H1 (cell line): ENCODE results near the gene DNAJC28. TPM values are rescaled to one million over a fixed set of nuclear protein-coding genes. Genes with fewer than 3 reads are reported as not detected.
A peak's percentile ranks its signal among the peaks of the same experiment; 100 is the strongest.

ENCODE experiments used
- CTCF ChIA-PET: fragments of 300-600 bp; sonication (Branson Sonifier 250); formaldehyde crosslinking; loops from one replicate; lab custom pipeline; 2021; ENCODE audit not compliant: partially characterized antibody; lab: Charles Lee
- POLR2A ChIA-PET: fragments of 300-600 bp; sonication (Branson Sonifier 250); formaldehyde crosslinking; loops from one replicate; lab custom pipeline; 2021; ENCODE audit warnings: inconsistent platforms; ENCODE audit not compliant: partially characterized antibody; lab: Charles Lee
- DNase-seq, 2 experiments: peaks; one replicate each; pipeline versions ENCODE4 v3.0.0 to v3.0.0-alpha.2; 2010 to 2022; ENCODE audit warnings: low spot score in 2 of 2, low read depth in 1 of 2, mixed read lengths in 1 of 2
- FAIRE-seq: peaks from 2 replicates; lab custom pipeline; 2011; peaks lifted over from hg19 to GRCh38; lab: Jason Lieb, UNC
- H2AFZ ChIP-seq: 2 replicates; pipeline ENCODE4 v1.8.1; 2012; ENCODE audit warnings: low read length, inconsistent platforms
- H2AK5ac ChIP-seq: 2 replicates; pipeline ENCODE4 v1.6.1; 2013; ENCODE audit warnings: low read depth, low read length
- H2BK120ac ChIP-seq: replicated peaks from 2 replicates; pipeline ENCODE3; 2013; ENCODE audit warnings: low read depth, low read length, inconsistent platforms
- H2BK12ac ChIP-seq: 2 replicates; pipeline ENCODE4 v1.6.1; 2013; ENCODE audit warnings: low read depth, low read length
- H2BK15ac ChIP-seq: 2 replicates; pipeline ENCODE4 v1.6.1; 2013; ENCODE audit warnings: low read length
- H2BK20ac ChIP-seq: 2 replicates; pipeline ENCODE4 v1.6.1; 2013; ENCODE audit warnings: low read length
- H2BK5ac ChIP-seq: 2 replicates; pipeline ENCODE4 v1.6.1; 2013; ENCODE audit warnings: low read depth, low read length
- H3K14ac ChIP-seq: 2 replicates; pipeline ENCODE4 v1.6.1; 2013; ENCODE audit warnings: inconsistent platforms; ENCODE audit not compliant: insufficient read length
- H3K18ac ChIP-seq: 2 replicates; pipeline ENCODE4 v1.6.1; 2013; ENCODE audit warnings: low read length; ENCODE audit errors: extremely low read depth
- H3K23ac ChIP-seq: 2 replicates; pipeline ENCODE4 v1.6.1; 2013; ENCODE audit warnings: inconsistent platforms; ENCODE audit not compliant: insufficient read length
- H3K23me2 ChIP-seq: 2 replicates; pipeline ENCODE4 v1.6.1; 2013; ENCODE audit warnings: low read depth, low read length
- H3K27ac ChIP-seq: 2 replicates; pipeline ENCODE4 v1.6.1; 2011; ENCODE audit warnings: low read depth, low read length, inconsistent platforms
- H3K27me3 ChIP-seq, 4 experiments: replicated peaks in 1 of 4; 1 replicate in 1 of 4; 2 replicates in 3 of 4; pipeline versions ENCODE4 v1.6.1 to v1.8.1; 2011 to 2013; ENCODE audit warnings: low read length in 3 of 4, mild to moderate bottlenecking in 3 of 4, inconsistent platforms in 2 of 4, mixed read lengths in 2 of 4, moderate library complexity in 1 of 4; ENCODE audit not compliant: control insufficient read depth in 3 of 4, insufficient read depth in 3 of 4; ENCODE audit errors: extremely low read depth in 1 of 4
- H3K36me3 ChIP-seq, 4 experiments: 2 replicates each; pipeline versions ENCODE4 v1.6.1 to v1.8.1; 2011 to 2013; ENCODE audit warnings: mild to moderate bottlenecking in 4 of 4, low read length in 3 of 4, moderate library complexity in 2 of 4, control low read depth in 1 of 4, inconsistent platforms in 1 of 4; ENCODE audit not compliant: insufficient read depth in 4 of 4, control insufficient read depth in 2 of 4
- H3K4ac ChIP-seq: replicated peaks from 2 replicates; pipeline ENCODE3; 2013; ENCODE audit warnings: low read length, low read depth, mixed read lengths, inconsistent platforms; ENCODE audit not compliant: insufficient read length
- H3K4me1 ChIP-seq, 4 experiments: replicated peaks in 1 of 4; 1 replicate in 1 of 4; 2 replicates in 3 of 4; pipeline versions ENCODE4 v1.6.1 to v1.8.1; 2011 to 2013; ENCODE audit warnings: low read length in 3 of 4, inconsistent platforms in 2 of 4, mixed read lengths in 1 of 4; ENCODE audit not compliant: insufficient read depth in 4 of 4, control insufficient read depth in 3 of 4
- H3K4me2 ChIP-seq, 2 experiments: 2 replicates each; pipeline versions ENCODE4 v1.6.1 to v1.8.1; 2011 to 2013; ENCODE audit warnings: low read depth in 2 of 2, low read length in 2 of 2, control low read depth in 1 of 2, inconsistent platforms in 1 of 2, mild to moderate bottlenecking in 1 of 2; ENCODE audit not compliant: insufficient read depth in 1 of 2
- H3K4me3 ChIP-seq, 4 experiments: fragments of 200-600, 300-600 bp in 1 of 4; sonication (generic), shearing (Covaris generic), sonication (Bioruptor Twin) in 1 of 4; 2 replicates each; pipeline versions ENCODE4 v1.5.1 to v1.8.1; 2011 to 2016; ENCODE audit warnings: low read length in 4 of 4, low read depth in 3 of 4, control low read depth in 2 of 4, inconsistent platforms in 2 of 4, mild to moderate bottlenecking in 2 of 4, mixed read lengths in 1 of 4, moderate library complexity in 1 of 4; ENCODE audit not compliant: insufficient read depth in 2 of 4; ENCODE audit errors: extremely low read depth in 1 of 4
- H3K56ac ChIP-seq: replicated peaks from 2 replicates; pipeline ENCODE3; 2013; ENCODE audit warnings: low read depth, mild to moderate bottlenecking, mixed read lengths, low read length, inconsistent platforms; ENCODE audit not compliant: insufficient read length
- H3K79me1 ChIP-seq: 2 replicates; pipeline ENCODE4 v1.6.1; 2013; ENCODE audit warnings: low read depth, low read length, control low read depth
- H3K79me2 ChIP-seq, 2 experiments: 2 replicates each; pipeline versions ENCODE4 v1.6.1 to v1.8.1; 2012 to 2013; ENCODE audit warnings: low read length in 2 of 2, mild to moderate bottlenecking in 2 of 2, inconsistent platforms in 1 of 2; ENCODE audit not compliant: insufficient read depth in 2 of 2, control insufficient read depth in 1 of 2
- H3K9ac ChIP-seq, 4 experiments: replicated peaks in 1 of 4; 1 replicate in 1 of 4; 2 replicates in 3 of 4; pipeline versions ENCODE4 v1.6.1 to v1.8.1; 2011 to 2013; ENCODE audit warnings: low read depth in 3 of 4, low read length in 3 of 4, control low read depth in 2 of 4, mild to moderate bottlenecking in 2 of 4, moderate library complexity in 2 of 4, inconsistent platforms in 1 of 4; ENCODE audit errors: extremely low read depth in 1 of 4
- H3K9me3 ChIP-seq, 2 experiments: 2 replicates each; pipeline versions ENCODE4 v1.6.1 to v1.8.1; 2012 to 2013; ENCODE audit warnings: mild to moderate bottlenecking in 2 of 2, moderate library complexity in 2 of 2, control low read depth in 1 of 2, inconsistent platforms in 1 of 2, low read depth in 1 of 2, low read length in 1 of 2, mixed read lengths in 1 of 2; ENCODE audit not compliant: insufficient read depth in 2 of 2
- H4K20me1 ChIP-seq, 2 experiments: replicated peaks in 1 of 2; 2 replicates each; pipeline versions ENCODE3 to v1.8.1; 2011 to 2013; ENCODE audit warnings: inconsistent platforms in 2 of 2, low read length in 2 of 2, mild to moderate bottlenecking in 1 of 2; ENCODE audit not compliant: insufficient read depth in 2 of 2, control insufficient read depth in 1 of 2
- H4K5ac ChIP-seq: 2 replicates; pipeline ENCODE4 v1.6.1; 2013; ENCODE audit warnings: low read length, low read depth, mixed read lengths, inconsistent platforms; ENCODE audit not compliant: insufficient read length
- H4K8ac ChIP-seq: 2 replicates; pipeline ENCODE4 v1.8.0; 2013; ENCODE audit warnings: mild to moderate bottlenecking, moderate library complexity, low read length, inconsistent platforms; ENCODE audit not compliant: insufficient read depth; ENCODE audit errors: extremely low read depth
- H4K91ac ChIP-seq: replicated peaks from 2 replicates; pipeline ENCODE3; 2013; ENCODE audit warnings: low read length, mixed read lengths, inconsistent platforms; ENCODE audit not compliant: insufficient read length
- PHF8 ChIP-seq: fragments of 200-600 bp; sonication (generic); conservative IDR thresholded peaks from 2 replicates; pipeline ENCODE4 v1.7.1; 2012; ENCODE audit warnings: low read depth, mild to moderate bottlenecking, inconsistent platforms, low read length, moderate library complexity
- POLR2AphosphoS5 ChIP-seq: IDR thresholded peaks from 2 replicates; pipeline ENCODE4 v1.6.1; 2011; ENCODE audit warnings: low read depth, low read length
- WGBS, 2 experiments: shearing (Covaris generic) in 1 of 2; methylation state at CpG; one replicate each; pipeline versions ENCODE4 v1.1.6 to v1.1.7; 2013 to 2015; ENCODE audit warnings: low lambda C conversion rate in 2 of 2, mixed read lengths in 2 of 2, inconsistent platforms in 1 of 2, low coverage in 1 of 2, missing lambda C conversion rate in 1 of 2; ENCODE audit not compliant: insufficient replicate concordance in 2 of 2, insufficient coverage in 1 of 2, insufficient read length in 1 of 2; ENCODE audit errors: extremely low coverage in 1 of 2, missing lambda C conversion rate in 1 of 2; 5-methylcytosine and 5-hydroxymethylcytosine counted together
- polyA plus RNA-seq, 7 experiments: library from polyadenylated mRNA; depleted of rRNA in 3 of 7; stranded (reverse) in 5 of 7; unstranded in 2 of 7; fragments of >200 nt in 5 of 7; fragments of 200-250 nt in 2 of 7; gene quantifications; 1 replicate in 5 of 7; 2 replicates in 1 of 7; 4 replicates in 1 of 7; pipeline versions ENCODE4 v1.2.1 to v1.2.3, GENCODE V29; 2011 to 2013; ENCODE audit warnings: missing spikeins in 2 of 7, mixed read lengths in 2 of 7
- total RNA-seq: library from RNA; stranded (reverse); fragmentation: NEBNext Ultra II Directional; extraction: Animal tissue kit (Norgen Biotek cat#: 25700); gene quantifications from 2 replicates; pipeline ENCODE4 v1.2.1, GENCODE V29; 2021

DNAJC28 gene
- total and polyA plus RNA-seq, 2 of the 8 experiments (the other 6 are each of a cell fraction or from before 2014, with no cell fraction given) = 0.97 to 4.3 TPM

DNA sequence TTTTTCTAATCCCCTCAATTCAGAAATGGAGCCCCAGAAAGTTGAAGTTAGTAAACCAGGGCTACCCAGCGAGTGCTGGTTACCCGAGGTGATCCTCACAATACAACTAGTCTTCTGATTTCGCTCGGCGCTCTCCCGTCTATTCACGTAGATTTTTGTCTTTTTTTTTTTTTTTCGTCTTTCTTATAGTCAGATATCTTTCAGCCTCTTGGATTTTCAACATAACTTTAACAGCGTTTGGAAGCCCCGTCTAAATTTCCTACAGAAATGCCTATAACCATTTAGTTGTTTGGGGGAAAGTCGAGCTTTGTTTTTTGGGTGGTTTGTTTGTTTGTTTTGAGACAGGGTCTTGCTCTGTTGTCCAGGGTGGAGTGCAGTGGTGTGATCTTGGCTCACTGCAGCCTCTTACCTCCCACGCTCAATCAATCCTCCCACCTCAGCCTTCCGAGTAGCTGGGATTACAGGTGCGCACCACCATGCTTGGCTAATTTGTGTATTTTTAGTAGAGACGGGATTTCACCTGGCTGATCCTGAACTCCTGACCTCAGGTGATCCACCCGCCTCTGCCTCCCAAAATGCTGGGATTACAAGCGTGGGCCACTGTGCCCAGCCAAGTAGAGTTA lies 10.9 kb downstream of the DNAJC28 start:
- no peak overlapping the region for H2BK15ac ChIP-seq
- peaks cover 0 to 5% of the 10 kb centered on the region in 2 experiments; a peak in 1 of 4 replicates for H3K79me2 ChIP-seq
- H2BK20ac ChIP-seq = no peak overlapping the region
- peak overlapping the region; percentile 43; the same call in 1 of the 2 replicates for H3K27ac ChIP-seq
- H3K56ac ChIP-seq = peak overlapping the region; percentile 79
- H2AFZ ChIP-seq = peak overlapping the region; percentile 92
- H2BK12ac ChIP-seq = no peak overlapping the region; the same call in 1 of the 2 replicates
- H2BK120ac ChIP-seq = no peak overlapping the region
- no peak overlapping the region for H2AK5ac ChIP-seq
- H3K4me3 ChIP-seq = peak overlapping the region; percentile 53 to 87 (median 69)
- no peaks in the 10 kb centered on the region for H3K27me3 ChIP-seq
- H3K18ac ChIP-seq = no peak overlapping the region
- ChIA-PET POLR2A (interaction anchor here (0.7 to 4.2 kb wide), 11 partner anchors 10 to 654 kb away, joined by 3 to 30 read pairs (median 5); partner anchors contain the start of genes DNAJC28 and SON), CTCF (interaction anchor here (0.8 to 1.5 kb wide), 9 partner anchors 9 to 412 kb away, joined by 3 to 5 read pairs (median 4); no protein-coding TSS in a partner anchor)
- H3K23ac ChIP-seq = no peak overlapping the region
- no peaks in the 10 kb centered on the region for H3K9me3 ChIP-seq
- 0 out of 7 replicates have a peak, but pooled peaks cover 0 to 6% (median 0%) of the 10 kb centered on the region in 4 experiments for H3K4me1 ChIP-seq
- no peak overlapping the region for H3K4ac ChIP-seq
- no peaks in the 10 kb centered on the region for H3K36me3 ChIP-seq
- H2BK5ac ChIP-seq = 0 out of 2 replicates have a peak overlapping the region, but pooled peaks have one; percentile 20
- FAIRE-seq (no peak), DNase-seq (no peak)
- H3K9ac ChIP-seq = peak overlapping the region in 3 of 4 experiments; percentile 61 to 75 (median 69); a peak in 6 of 7 replicates
- peaks cover 2% of the 10 kb centered on the region in 2 experiments for H4K20me1 ChIP-seq
- H3K4me2 ChIP-seq = peak overlapping the region; percentile 88 to 95
- no peak overlapping the region for H4K5ac ChIP-seq
- H4K8ac ChIP-seq = peak overlapping the region; percentile 94; the same call in 1 of the 2 replicates
- H3K79me1 ChIP-seq = no peaks in the 10 kb centered on the region
- H3K14ac ChIP-seq = no peak overlapping the region
- H4K91ac ChIP-seq = no peak overlapping the region
- 46% methylated on average over 16 of the region's 17 CpGs; no CpG with 5 or more reads in 1 of the 2 experiments for WGBS, 2 experiments
- TF ChIP-seq POLR2AphosphoS5 (no peak), PHF8 (peak; percentile 7; the same call in 1 of the 2 replicates)
- peaks cover 10% of the 10 kb centered on the region for H3K23me2 ChIP-seq
